ENCODE measurements around the gene AGFG1.

Gene AGFG1

GRCh38 chr2:227497158-227497557 is 25.2 kb downstream of the AGFG1 start:
- TF ChIP-seq, protein P1, sequence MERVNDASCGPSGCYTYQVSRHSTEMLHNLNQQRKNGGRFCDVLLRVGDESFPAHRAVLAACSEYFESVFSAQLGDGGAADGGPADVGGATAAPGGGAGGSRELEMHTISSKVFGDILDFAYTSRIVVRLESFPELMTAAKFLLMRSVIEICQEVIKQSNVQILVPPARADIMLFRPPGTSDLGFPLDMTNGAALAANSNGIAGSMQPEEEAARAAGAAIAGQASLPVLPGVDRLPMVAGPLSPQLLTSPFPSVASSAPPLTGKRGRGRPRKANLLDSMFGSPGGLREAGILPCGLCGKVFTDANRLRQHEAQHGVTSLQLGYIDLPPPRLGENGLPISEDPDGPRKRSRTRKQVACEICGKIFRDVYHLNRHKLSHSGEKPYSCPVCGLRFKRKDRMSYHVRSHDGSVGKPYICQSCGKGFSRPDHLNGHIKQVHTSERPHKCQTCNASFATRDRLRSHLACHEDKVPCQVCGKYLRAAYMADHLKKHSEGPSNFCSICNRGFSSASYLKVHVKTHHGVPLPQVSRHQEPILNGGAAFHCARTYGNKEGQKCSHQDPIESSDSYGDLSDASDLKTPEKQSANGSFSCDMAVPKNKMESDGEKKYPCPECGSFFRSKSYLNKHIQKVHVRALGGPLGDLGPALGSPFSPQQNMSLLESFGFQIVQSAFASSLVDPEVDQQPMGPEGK (CRISPR knock-in tag; IDR thresholded peaks at IDR 0.05; ENCODE audit: borderline replicate concordance), result no peak
- TF ChIP-seq ZFP30 (CRISPR knock-in tag; IDR thresholded peaks at IDR 0.05) (no peak), ZC3H10 (CRISPR knock-in tag; IDR thresholded peaks at IDR 0.05) (no peak), OSR1 (CRISPR knock-in tag; IDR thresholded peaks at IDR 0.05) (no peak), POU6F1 (CRISPR knock-in tag; IDR thresholded peaks at IDR 0.05; ENCODE audit: borderline replicate concordance, low read depth) (no peak)
- no peak for ATAC-seq

DNA sequence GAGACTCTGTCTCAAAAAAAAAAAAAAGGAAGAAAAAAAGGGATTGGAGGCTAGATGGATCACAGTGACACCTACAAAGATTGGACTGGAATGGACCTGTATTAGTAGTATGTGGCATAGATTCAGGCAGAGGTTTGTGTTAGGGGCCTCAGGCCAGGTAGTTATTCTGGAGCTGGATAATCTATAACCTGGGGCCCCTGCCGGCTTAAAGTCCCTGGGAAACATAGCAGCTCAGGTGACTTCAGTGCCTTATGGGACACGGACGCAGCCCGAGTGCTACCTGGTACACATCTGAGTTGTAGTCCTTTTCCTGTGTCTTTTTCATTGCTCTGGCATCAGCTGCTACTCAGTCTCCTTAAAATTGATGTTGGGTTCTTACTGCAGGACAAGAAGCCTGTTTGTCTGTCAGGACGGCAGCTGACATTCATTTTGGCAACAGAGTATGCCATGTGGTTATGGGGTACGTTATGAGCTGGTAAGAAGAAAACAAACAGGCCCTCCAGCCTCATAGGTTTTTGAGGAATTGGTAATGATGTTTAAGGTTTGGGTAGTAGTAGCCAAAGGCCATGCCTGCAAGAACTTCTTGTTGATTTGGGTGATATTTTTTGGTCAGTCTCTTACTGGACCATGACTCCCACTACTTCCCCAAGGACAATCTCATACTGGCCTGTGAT is 27.8 kb downstream of the AGFG1 start:
- TF ChIP-seq CSRNP3 (CRISPR knock-in tag; IDR thresholded peaks at IDR 0.05) (no peak), ISL1 (CRISPR knock-in tag; IDR thresholded peaks at IDR 0.05) (no peak), SNAI2 (CRISPR knock-in tag; IDR thresholded peaks at IDR 0.05) (no peak), CSDC2 (CRISPR knock-in tag; IDR thresholded peaks at IDR 0.05) (no peak), ARNTL (CRISPR knock-in tag; IDR thresholded peaks at IDR 0.05; ENCODE audit: borderline replicate concordance, low read depth) (no peak), ZFP3 (CRISPR knock-in tag; IDR thresholded peaks at IDR 0.05) (no peak), ZNF8 (CRISPR knock-in tag; IDR thresholded peaks at IDR 0.05) (no peak), ZC3H10 (CRISPR knock-in tag; IDR thresholded peaks at IDR 0.05) (no peak), GLIS3 (CRISPR knock-in tag; IDR thresholded peaks at IDR 0.05) (no peak), OSR1 (CRISPR knock-in tag; IDR thresholded peaks at IDR 0.05) (no peak), BACH2 (CRISPR knock-in tag; IDR thresholded peaks at IDR 0.05; ENCODE audit: borderline replicate concordance) (no peak), POU6F1 (CRISPR knock-in tag; IDR thresholded peaks at IDR 0.05; ENCODE audit: borderline replicate concordance, low read depth) (no peak)
- ATAC-seq, result no peak

GRCh38 chr2:227500301-227500630 is 28.3 kb downstream of the AGFG1 start:
- no peak for ATAC-seq

More at GRCh38 chr2:227500301-227500630, 28.3 kb downstream of the AGFG1 start:
- no peak for TF ChIP-seq CSDC2 (CRISPR knock-in tag; IDR thresholded peaks at IDR 0.05)
- TF ChIP-seq, protein P2, sequence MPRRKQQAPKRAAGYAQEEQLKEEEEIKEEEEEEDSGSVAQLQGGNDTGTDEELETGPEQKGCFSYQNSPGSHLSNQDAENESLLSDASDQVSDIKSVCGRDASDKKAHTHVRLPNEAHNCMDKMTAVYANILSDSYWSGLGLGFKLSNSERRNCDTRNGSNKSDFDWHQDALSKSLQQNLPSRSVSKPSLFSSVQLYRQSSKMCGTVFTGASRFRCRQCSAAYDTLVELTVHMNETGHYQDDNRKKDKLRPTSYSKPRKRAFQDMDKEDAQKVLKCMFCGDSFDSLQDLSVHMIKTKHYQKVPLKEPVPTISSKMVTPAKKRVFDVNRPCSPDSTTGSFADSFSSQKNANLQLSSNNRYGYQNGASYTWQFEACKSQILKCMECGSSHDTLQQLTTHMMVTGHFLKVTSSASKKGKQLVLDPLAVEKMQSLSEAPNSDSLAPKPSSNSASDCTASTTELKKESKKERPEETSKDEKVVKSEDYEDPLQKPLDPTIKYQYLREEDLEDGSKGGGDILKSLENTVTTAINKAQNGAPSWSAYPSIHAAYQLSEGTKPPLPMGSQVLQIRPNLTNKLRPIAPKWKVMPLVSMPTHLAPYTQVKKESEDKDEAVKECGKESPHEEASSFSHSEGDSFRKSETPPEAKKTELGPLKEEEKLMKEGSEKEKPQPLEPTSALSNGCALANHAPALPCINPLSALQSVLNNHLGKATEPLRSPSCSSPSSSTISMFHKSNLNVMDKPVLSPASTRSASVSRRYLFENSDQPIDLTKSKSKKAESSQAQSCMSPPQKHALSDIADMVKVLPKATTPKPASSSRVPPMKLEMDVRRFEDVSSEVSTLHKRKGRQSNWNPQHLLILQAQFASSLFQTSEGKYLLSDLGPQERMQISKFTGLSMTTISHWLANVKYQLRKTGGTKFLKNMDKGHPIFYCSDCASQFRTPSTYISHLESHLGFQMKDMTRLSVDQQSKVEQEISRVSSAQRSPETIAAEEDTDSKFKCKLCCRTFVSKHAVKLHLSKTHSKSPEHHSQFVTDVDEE (CRISPR knock-in tag; IDR thresholded peaks at IDR 0.05), result no peak
- TF ChIP-seq ZFP3 (CRISPR knock-in tag; IDR thresholded peaks at IDR 0.05), result no peak
- TF ChIP-seq RARB (CRISPR knock-in tag; IDR thresholded peaks at IDR 0.05), result no peak
- TF ChIP-seq CREB5 (CRISPR knock-in tag; IDR thresholded peaks at IDR 0.05; ENCODE audit: low read depth), result no peak
- no peak for TF ChIP-seq GLIS3 (CRISPR knock-in tag; IDR thresholded peaks at IDR 0.05)
- TF ChIP-seq ZNF70 (CRISPR knock-in tag; IDR thresholded peaks at IDR 0.05), result no peak
- no peak for TF ChIP-seq POU6F1 (CRISPR knock-in tag; IDR thresholded peaks at IDR 0.05; ENCODE audit: borderline replicate concordance, low read depth)
